IMR-90 (cell line): ENCODE results near the gene UNC5A. TPM values are rescaled to one million over a fixed set of nuclear protein-coding genes. Genes with fewer than 3 reads are reported as not detected.

ENCODE experiments used
- ATAC-seq: fragments of 200-7000 bp; cut with Tn5 transposase; 2 replicates; pipeline ENCODE4 v1.9.1; 2020; ENCODE audit warnings: low read depth, mild to moderate bottlenecking, moderate library complexity
- BruUV-seq: library from RNA; stranded (reverse); fragments of 400-500 nt; replicated peaks from 2 replicates; lab custom pipeline; 2021; lab: Mats Ljungman, UMichigan
- CTCF ChIA-PET: fragments of 300-600 bp; formaldehyde crosslinking; extraction: SDS; loops from one replicate; lab custom pipeline; 2021; ENCODE audit warnings: antibody characterized with exemption; lab: Yijun Ruan, JAX
- POLR2A ChIA-PET: fragments of 300-600 bp; sonication (Branson Sonifier 250); formaldehyde crosslinking; loops from one replicate; lab custom pipeline; 2022; ENCODE audit warnings: antibody characterized with exemption; ENCODE audit not compliant: unreplicated experiment; lab: Charles Lee
- DNase-seq: peaks from one replicate; pipeline ENCODE4 v3.0.0; 2013
- H2AFZ ChIP-seq: replicated peaks from 2 replicates; pipeline ENCODE3; 2013; ENCODE audit warnings: low read length, mild to moderate bottlenecking; ENCODE audit not compliant: poor library complexity
- H2AK5ac ChIP-seq: 2 replicates; pipeline ENCODE4 v1.6.1; 2013; ENCODE audit warnings: low read depth, low read length, inconsistent platforms
- H2AK9ac ChIP-seq: replicated peaks from 2 replicates; pipeline ENCODE3; 2013; ENCODE audit warnings: mild to moderate bottlenecking, low read depth, low read length, moderate library complexity; ENCODE audit not compliant: poor library complexity
- H2BK120ac ChIP-seq: 2 replicates; pipeline ENCODE4 v1.6.1; 2013; ENCODE audit warnings: low read depth, low read length, inconsistent platforms
- H2BK15ac ChIP-seq: 3 replicates; pipeline ENCODE4 v1.6.1; 2013; ENCODE audit warnings: low read depth, low read length, inconsistent platforms
- H2BK20ac ChIP-seq: 2 replicates; pipeline ENCODE4 v1.6.1; 2013; ENCODE audit warnings: low read depth, mild to moderate bottlenecking, inconsistent platforms, low read length, moderate library complexity
- H2BK5ac ChIP-seq: 2 replicates; pipeline ENCODE4 v1.6.1; 2013; ENCODE audit warnings: mild to moderate bottlenecking, low read depth, low read length, inconsistent platforms; ENCODE audit not compliant: poor library complexity, severe bottlenecking
- H3K14ac ChIP-seq: replicated peaks from 2 replicates; pipeline ENCODE4 v1.6.1; 2013; ENCODE audit warnings: low read depth, low read length, inconsistent platforms
- H3K18ac ChIP-seq: 2 replicates; pipeline ENCODE4 v1.6.1; 2013; ENCODE audit warnings: low read depth, low read length, control low read depth
- H3K23ac ChIP-seq: 2 replicates; pipeline ENCODE4 v1.6.1; 2013; ENCODE audit warnings: low read depth, low read length, inconsistent platforms
- H3K27ac ChIP-seq: 2 replicates; pipeline ENCODE4 v1.5.1; 2013; ENCODE audit warnings: mild to moderate bottlenecking, control low read depth, low read length; ENCODE audit not compliant: insufficient read depth
- H3K27me3 ChIP-seq: 2 replicates; pipeline ENCODE4 v1.6.1; 2013; ENCODE audit warnings: low read length; ENCODE audit not compliant: control insufficient read depth, insufficient read depth
- H3K36me3 ChIP-seq: 2 replicates; pipeline ENCODE4 v1.6.1; 2013; ENCODE audit warnings: low read length, mixed read lengths; ENCODE audit not compliant: control insufficient read depth, insufficient read depth
- H3K4ac ChIP-seq: 2 replicates; pipeline ENCODE4 v1.6.1; 2013; ENCODE audit warnings: low read depth, low read length, inconsistent platforms
- H3K4me1 ChIP-seq: 2 replicates; pipeline ENCODE4 v1.6.1; 2013; ENCODE audit warnings: low read length, mixed read lengths; ENCODE audit not compliant: control insufficient read depth, insufficient read depth
- H3K4me2 ChIP-seq: 2 replicates; pipeline ENCODE4 v1.6.1; 2013; ENCODE audit warnings: low read depth, mild to moderate bottlenecking, control low read depth, low read length, moderate library complexity
- H3K4me3 ChIP-seq: 2 replicates; pipeline ENCODE4 v1.5.1; 2013; ENCODE audit warnings: low read depth, mild to moderate bottlenecking, control low read depth, low read length, moderate library complexity; ENCODE audit not compliant: insufficient read depth
- H3K56ac ChIP-seq: 2 replicates; pipeline ENCODE4 v1.6.1; 2013; ENCODE audit warnings: low read length, inconsistent platforms; ENCODE audit not compliant: insufficient read depth; ENCODE audit errors: extremely low read depth
- H3K79me1 ChIP-seq, 2 experiments: 2 replicates each; pipeline ENCODE4 v1.6.1; 2013; ENCODE audit warnings: low read length in 2 of 2, inconsistent platforms in 1 of 2, low read depth in 1 of 2
- H3K9ac ChIP-seq: 2 replicates; pipeline ENCODE4 v1.6.1; 2013; ENCODE audit warnings: low read depth, low read length, control low read depth
- H3K9me1 ChIP-seq: 2 replicates; pipeline ENCODE4 v1.6.1; 2013; ENCODE audit warnings: low read length, inconsistent platforms; ENCODE audit not compliant: insufficient read depth
- H3K9me3 ChIP-seq: 2 replicates; pipeline ENCODE4 v1.6.1; 2013; ENCODE audit warnings: low read length; ENCODE audit not compliant: control insufficient read depth, insufficient read depth
- H4K20me1 ChIP-seq: 2 replicates; pipeline ENCODE4 v1.6.1; 2013; ENCODE audit warnings: low read length, inconsistent platforms; ENCODE audit not compliant: insufficient read depth
- H4K5ac ChIP-seq: 2 replicates; pipeline ENCODE4 v1.6.1; 2013; ENCODE audit warnings: mild to moderate bottlenecking, low read depth, low read length, control low read depth
- H4K8ac ChIP-seq, 2 experiments: 2 replicates each; pipeline ENCODE4 v1.6.1; 2013; ENCODE audit warnings: low read depth in 2 of 2, low read length in 2 of 2, control low read depth in 1 of 2, inconsistent platforms in 1 of 2
- H4K91ac ChIP-seq: 2 replicates; pipeline ENCODE4 v1.6.1; 2013; ENCODE audit warnings: low read depth, low read length, inconsistent platforms; ENCODE audit not compliant: insufficient read depth
- BHLHE40 ChIP-seq: fragments of 150-350 bp; IDR thresholded peaks from 2 replicates; pipeline ENCODE4 v1.6.1; 2016; ENCODE audit warnings: mild to moderate bottlenecking, low read depth, low read length
- CEBPB ChIP-seq: IDR thresholded peaks from 2 replicates; pipeline ENCODE4 v1.6.1; 2012; ENCODE audit warnings: low read depth, low read length, improper control_type of control experiment
- CHD1 ChIP-seq: IDR thresholded peaks from 2 replicates; pipeline ENCODE4 v1.6.1; 2012; ENCODE audit warnings: low read depth, low read length, improper control_type of control experiment
- CTCF ChIP-seq: conservative IDR thresholded peaks from 2 replicates; pipeline ENCODE4 v1.5.1; 2012; ENCODE audit warnings: mild to moderate bottlenecking, low read depth, low read length, improper control_type of control experiment
- ELK1 ChIP-seq: fragments of 150-350 bp; IDR thresholded peaks from 2 replicates; pipeline ENCODE4 v1.6.1; 2016; ENCODE audit warnings: low read depth, mild to moderate bottlenecking, low read length, moderate library complexity, borderline replicate concordance
- MAFK ChIP-seq: IDR thresholded peaks from 2 replicates; pipeline ENCODE4 v1.6.1; 2012; ENCODE audit warnings: low read depth, low read length, improper control_type of control experiment
- MXI1 ChIP-seq: IDR thresholded peaks from 2 replicates; pipeline ENCODE4 v1.6.1; 2012; ENCODE audit warnings: low read depth, mild to moderate bottlenecking, low read length, moderate library complexity, borderline replicate concordance
- NFE2L2 ChIP-seq: fragments of 150-350 bp; IDR thresholded peaks from 2 replicates; pipeline ENCODE4 v1.6.1; 2016; ENCODE audit warnings: low read depth, mild to moderate bottlenecking, low read length
- POLR2A ChIP-seq: IDR thresholded peaks from 2 replicates; pipeline ENCODE4 v1.6.1; 2012; ENCODE audit warnings: mild to moderate bottlenecking, low read depth, low read length
- RAD21 ChIP-seq: IDR thresholded peaks from 2 replicates; pipeline ENCODE4 v1.6.1; 2012; ENCODE audit warnings: low read length, improper control_type of control experiment
- RCOR1 ChIP-seq: IDR thresholded peaks from 2 replicates; pipeline ENCODE4 v1.6.1; 2012; ENCODE audit warnings: mild to moderate bottlenecking, low read length, improper control_type of control experiment; ENCODE audit not compliant: insufficient replicate concordance
- RFX5 ChIP-seq: IDR thresholded peaks from 2 replicates; pipeline ENCODE4 v1.8.0; 2012; ENCODE audit warnings: low read depth, mild to moderate bottlenecking, low read length, moderate library complexity
- SMC3 ChIP-seq: fragments of 150-350 bp; IDR thresholded peaks from 2 replicates; pipeline ENCODE4 v1.6.1; 2016; ENCODE audit warnings: low read depth, mild to moderate bottlenecking, antibody characterized with exemption, low read length, moderate library complexity
- USF2 ChIP-seq: fragments of 150-350 bp; IDR thresholded peaks from 2 replicates; pipeline ENCODE4 v1.6.1; 2017; ENCODE audit warnings: mild to moderate bottlenecking, antibody characterized with exemption, low read length, low read depth
- WGBS, 2 experiments: methylation state at CpG; one replicate each; pipeline versions ENCODE4 v1.1.5 to v1.1.7; 2013; ENCODE audit warnings: missing lambda C conversion rate in 2 of 2; ENCODE audit not compliant: insufficient read length in 1 of 2; ENCODE audit errors: extremely low coverage in 2 of 2; 5-methylcytosine and 5-hydroxymethylcytosine counted together
- dilution Hi-C: fragments of 300-500 bp; cut with HindIII; formaldehyde crosslinking; loops from one replicate; pipeline ENCODE4 v1.14.3; 2018; ENCODE audit warnings: low sequenced_read_pairs; ENCODE audit not compliant: unreplicated experiment
- in situ Hi-C: fragments of 300-500 bp; cut with MboI; formaldehyde crosslinking; loops from 3 replicates; pipeline ENCODE4 v1.14.3; 2019; ENCODE audit warnings: low sequenced_read_pairs, inconsistent platforms, mixed read lengths
- intact Hi-C: fragments of 100-400 bp; cut with micrococcal nuclease; formaldehyde crosslinking; loops from 2 replicates; pipeline ENCODE4 v1.10.0; 2022
- polyA plus RNA-seq, 3 experiments: library from polyadenylated mRNA; depleted of rRNA; stranded (reverse); fragments of >200 nt; gene quantifications; 2 replicates each; pipeline ENCODE4 v1.2.3, GENCODE V29; 2012; ENCODE audit warnings: low replicate concordance in 1 of 3
- total RNA-seq: library from RNA; depleted of rRNA; stranded (reverse); fragments of >200 nt; gene quantifications from 2 replicates; pipeline ENCODE4 v1.2.3, GENCODE V29; 2012

The UNC5A gene
- total and polyA plus RNA-seq, 2 of the 4 experiments (the other 2 are of a cell fraction) = not detected

DNA sequence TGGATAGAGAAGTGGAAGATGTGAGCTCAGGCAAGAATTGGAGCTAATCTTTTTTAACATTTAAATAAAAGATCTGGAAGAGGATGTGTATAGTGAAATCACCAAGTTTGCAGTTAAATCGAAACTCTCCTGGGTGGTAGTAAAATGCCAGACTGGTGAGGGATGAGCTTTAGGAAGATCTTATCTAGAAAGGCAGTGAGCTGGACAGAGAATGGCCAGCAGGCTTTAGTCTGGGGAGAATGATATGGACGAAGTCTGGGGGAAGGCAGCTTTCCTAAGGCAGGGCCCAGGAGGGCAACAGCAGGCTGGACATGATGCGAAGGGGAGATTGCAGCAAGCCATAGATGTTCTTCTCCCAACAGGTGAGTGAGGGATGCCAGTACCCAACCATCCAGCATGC lies 25.6 kb downstream of the UNC5A start:
- Histone ChIP-seq H3K4ac (no peak overlapping the region), H3K23ac (no peak overlapping the region), H3K27me3 (peaks cover 9% of the 10 kb centered on the region; the same call in 1 of the 2 replicates), H4K91ac (no peak overlapping the region), H3K14ac (no peak overlapping the region), H2BK20ac (no peak overlapping the region), H2BK120ac (no peak overlapping the region), H2BK15ac (no peak overlapping the region), H3K4me2 (no peak overlapping the region), H3K18ac (no peak overlapping the region), H2BK5ac (no peak overlapping the region), H3K56ac (no peak overlapping the region), H3K36me3 (no peaks in the 10 kb centered on the region), H4K5ac (no peak overlapping the region), H4K8ac (no peak overlapping the region), H3K4me1 (no peaks in the 10 kb centered on the region), H3K9ac (no peak overlapping the region), H3K27ac (no peak overlapping the region), H4K20me1 (0 out of 2 replicates have a peak, but pooled peaks cover 8% of the 10 kb centered on the region), H3K9me3 (no peaks in the 10 kb centered on the region), H3K9me1 (no peaks in the 10 kb centered on the region), H3K4me3 (no peak overlapping the region), H2AK9ac (no peak overlapping the region), H3K79me1 (no peaks in the 10 kb centered on the region), H2AK5ac (no peak overlapping the region), H2AFZ (no peak overlapping the region)
- no TSS peak for BruUV-seq
- dilution Hi-C loops (no loop called here), in situ Hi-C loops (no loop called here), intact Hi-C loops (no loop called here)
- ChIA-PET POLR2A (no interaction called here), CTCF (no interaction called here)
- DNase-seq (no peak), ATAC-seq (no peak)
- no CpG with 5 or more reads among the region's 3 CpGs for WGBS, 2 experiments
- TF ChIP-seq CTCF (no peak), RFX5 (no peak), MAFK (no peak), RCOR1 (no peak), CHD1 (no peak), SMC3 (no peak), MXI1 (no peak), ELK1 (no peak), RAD21 (no peak), BHLHE40 (no peak), USF2 (no peak), CEBPB (no peak), NFE2L2 (no peak), POLR2A (no peak)
